Activated CD4-positive, alpha-beta T cell treated with anti-CD3 and anti-CD28 coated beads, Interleukin-10, Interleukin-2, amounts not matched to agents 100 ng/mL and 50 ng/mL, durations not matched to agents 16 hours and 8 hours (primary cell): ENCODE results near the gene SCD.
A peak's percentile ranks its signal among the peaks of the same experiment; 100 is the strongest.
"Not testable (repeated sequence)": the region's sequence is repeated elsewhere in the genome, so short reads cannot be mapped to it uniquely, and the experiment has no call there.

Source experiments
- DNase-seq: peaks from one replicate; pipeline ENCODE4 v3.0.0-alpha.2; 2020

Gene SCD

GRCh38 chr10:100362570-100363496, 15.8 kb downstream of the SCD start:
- no peak for DNase-seq

GRCh38 chr10:100364175-100364574, 17.1 kb downstream of the SCD start:
- DNase-seq: no peak

GRCh38 chr10:100364735-100365391, 17.8 kb downstream of the SCD start:
- no peak for DNase-seq

- peak; percentile 28 for DNase-seq
These were observed 21.7 kb downstream of the SCD start for GRCh38 chr10:100368721-100369120.

- peak; percentile 78 for DNase-seq
These were observed 23.9 kb downstream of the SCD start for GRCh38 chr10:100370714-100371481.

GRCh38 chr10:100371482-100372027, 24.5 kb downstream of the SCD start:
- DNase-seq: no peak

- no peak for DNase-seq
These were observed 25.6 kb downstream of the SCD start for GRCh38 chr10:100372415-100373297.

GRCh38 chr10:100373298-100374199, 26.5 kb downstream of the SCD start:
- peak; percentile 98 for DNase-seq

GRCh38 chr10:100374200-100374655, 27.2 kb downstream of the SCD start:
- DNase-seq: no peak

- DNase-seq: not testable (repeated sequence)
These were observed 27.8 kb downstream of the SCD start for GRCh38 chr10:100374677-100375353.

GRCh38 chr10:100376656-100377055, 29.6 kb downstream of the SCD start:
- DNase-seq: not testable (repeated sequence)

- no peak for DNase-seq
These were observed 30.8 kb downstream of the SCD start for GRCh38 chr10:100377830-100378229.

GRCh38 chr10:100380400-100380799, 33.4 kb downstream of the SCD start:
- no peak for DNase-seq

- no peak for DNase-seq
These were observed 35.5 kb downstream of the SCD start for GRCh38 chr10:100382553-100382952.

- DNase-seq: no peak
These were observed 36.2 kb downstream of the SCD start for GRCh38 chr10:100383251-100383650.

- DNase-seq: peak; percentile 29
These were observed 44.4 kb downstream of the SCD start for GRCh38 chr10:100391163-100392002.

- no peak for DNase-seq
These were observed 45.6 kb downstream of the SCD start for GRCh38 chr10:100392686-100393003.

- DNase-seq: no peak
These were observed 48.6 kb downstream of the SCD start for GRCh38 chr10:100395626-100396025.

- DNase-seq: no peak
These were observed 49.6 kb downstream of the SCD start for GRCh38 chr10:100396605-100397004.
